Hepatocyte (in vitro differentiated cells): ENCODE measurements around the gene HRH3. TPM values are rescaled to one million over a fixed set of nuclear protein-coding genes. Genes with fewer than 3 reads are reported as not detected.

Source experiments
- DNase-seq: peaks from one replicate; pipeline ENCODE4 v3.0.0-alpha.2; 2016; ENCODE audit warnings: low spot score
- H2AFZ ChIP-seq: fragments of 200-600 bp; sonication (generic); 2 replicates; pipeline ENCODE4 v1.6.0; 2016; ENCODE audit warnings: antibody characterized with exemption, mild to moderate bottlenecking
- H3K27ac ChIP-seq: fragments of 200-600 bp; sonication (generic); 2 replicates; pipeline ENCODE4 v1.5.1; 2016; ENCODE audit warnings: mild to moderate bottlenecking
- H3K27me3 ChIP-seq: fragments of 200-600 bp; sonication (generic); 2 replicates; pipeline ENCODE4 v1.6.1; 2016
- H3K36me3 ChIP-seq: fragments of 200-600 bp; sonication (generic); replicated peaks from 2 replicates; pipeline ENCODE4 v1.5.1; 2016; ENCODE audit warnings: low read depth; ENCODE audit not compliant: insufficient read depth
- H3K4me1 ChIP-seq: fragments of 200-600 bp; sonication (generic); 2 replicates; pipeline ENCODE4 v1.5.1; 2016; ENCODE audit warnings: mild to moderate bottlenecking, moderate library complexity; ENCODE audit not compliant: insufficient read depth
- H3K4me2 ChIP-seq: fragments of 200-600 bp; sonication (generic); 2 replicates; pipeline ENCODE4 v1.6.0; 2016
- H3K4me3 ChIP-seq: fragments of 200-600 bp; sonication (generic); 2 replicates; pipeline ENCODE4 v1.5.1; 2016; ENCODE audit warnings: mild to moderate bottlenecking
- H3K79me2 ChIP-seq: fragments of 200-600 bp; sonication (generic); 2 replicates; pipeline ENCODE4 v1.6.0; 2017; ENCODE audit warnings: mild to moderate bottlenecking
- H3K9me2 ChIP-seq: fragments of 200-600 bp; sonication (generic); replicated peaks from 2 replicates; pipeline ENCODE4 v1.6.0; 2017; ENCODE audit warnings: mild to moderate bottlenecking; ENCODE audit not compliant: insufficient read depth
- H3K9me3 ChIP-seq: fragments of 200-600 bp; sonication (generic); 2 replicates; pipeline ENCODE4 v1.5.1; 2016; ENCODE audit warnings: low read depth, mild to moderate bottlenecking
- H4K20me1 ChIP-seq: fragments of 200-600 bp; sonication (generic); 2 replicates; pipeline ENCODE4 v1.6.0; 2016; ENCODE audit warnings: mild to moderate bottlenecking; ENCODE audit not compliant: insufficient read depth, poor library complexity, severe bottlenecking
- CTCF ChIP-seq: fragments of 200-600 bp; sonication (generic); IDR thresholded peaks from 2 replicates; pipeline ENCODE4 v1.5.1; 2016; ENCODE audit warnings: antibody characterized with exemption, mild to moderate bottlenecking; ENCODE audit not compliant: poor library complexity
- EZH2 ChIP-seq: fragments of 200-600 bp; sonication (generic); IDR thresholded peaks from 2 replicates; pipeline ENCODE4 v1.6.1; 2016; ENCODE audit warnings: antibody characterized with exemption, mild to moderate bottlenecking, borderline replicate concordance
- EZH2phosphoT487 ChIP-seq: fragments of 200-600 bp; sonication (generic); IDR thresholded peaks from one replicate; pipeline ENCODE4 v1.6.1; 2018; ENCODE audit warnings: antibody characterized with exemption, mild to moderate bottlenecking, low read depth, moderate library complexity; ENCODE audit not compliant: unreplicated experiment, severe bottlenecking
- WGBS: methylation state at CpG from one replicate; pipeline ENCODE4 v1.1.6; 2016; ENCODE audit warnings: low lambda C conversion rate; ENCODE audit errors: missing lambda C conversion rate; 5-methylcytosine and 5-hydroxymethylcytosine counted together
- polyA plus RNA-seq: library from polyadenylated mRNA; unstranded; fragments of >200 nt; fragmentation: Nextera tagmentation; extraction: Ambion mirVana; gene quantifications from 2 replicates; pipeline ENCODE4 v1.2.1, GENCODE V29; 2016
- total RNA-seq: library from RNA; depleted of rRNA; stranded (reverse); fragments of >200 nt; gene quantifications from 2 replicates; pipeline ENCODE4 v1.2.3, GENCODE V29; 2014

Gene HRH3
- total and polyA plus RNA-seq, 2 experiments from 2014 or later = not detected

- H2AFZ ChIP-seq = no peak overlapping the region
- TF ChIP-seq EZH2phosphoT487 (no peak), EZH2 (no peak), CTCF (no peak)
- no peak overlapping the region for H3K4me3 ChIP-seq
- no peaks in the 10 kb centered on the region for H3K79me2 ChIP-seq
- H4K20me1 ChIP-seq = no peaks in the 10 kb centered on the region
- WGBS = 82% methylated on average over 23 of the region's 24 CpGs
- no peak overlapping the region for H3K4me2 ChIP-seq
- no peaks in the 10 kb centered on the region for H3K9me2 ChIP-seq
- H3K36me3 ChIP-seq = no peaks in the 10 kb centered on the region
- no peaks in the 10 kb centered on the region for H3K9me3 ChIP-seq
- H3K4me1 ChIP-seq = no peaks in the 10 kb centered on the region
- DNase-seq = no peak
- peaks cover 26% of the 10 kb centered on the region for H3K27me3 ChIP-seq
- H3K27ac ChIP-seq = no peak overlapping the region
These were observed 6.9 kb upstream of the HRH3 start for GRCh38 chr20:62226707-62227590.

- Histone ChIP-seq H3K79me2 (no peaks in the 10 kb centered on the region), H4K20me1 (no peaks in the 10 kb centered on the region), H3K9me2 (no peaks in the 10 kb centered on the region), H3K4me1 (no peaks in the 10 kb centered on the region), H3K27ac (no peak overlapping the region), H3K4me3 (no peak overlapping the region), H3K36me3 (no peaks in the 10 kb centered on the region), H3K4me2 (no peak overlapping the region), H3K9me3 (no peaks in the 10 kb centered on the region), H3K27me3 (peaks cover 35% of the 10 kb centered on the region), H2AFZ (no peak overlapping the region)
- 85% methylated on average over 16 of the region's 17 CpGs for WGBS
- DNase-seq = no peak
- no peak for TF ChIP-seq EZH2phosphoT487
These were observed 6.0 kb upstream of the HRH3 start for GRCh38 chr20:62225820-62226635.

GRCh38 chr20:62225026-62225425 is 4.9 kb upstream of the HRH3 start:
- Histone ChIP-seq H3K79me2 (no peaks in the 10 kb centered on the region), H3K4me2 (no peak overlapping the region), H3K9me3 (no peaks in the 10 kb centered on the region), H3K4me1 (peaks cover 3% of the 10 kb centered on the region), H3K27ac (no peak overlapping the region), H2AFZ (no peak overlapping the region), H3K9me2 (no peaks in the 10 kb centered on the region), H3K36me3 (no peaks in the 10 kb centered on the region), H3K27me3 (peaks cover 43% of the 10 kb centered on the region), H4K20me1 (no peaks in the 10 kb centered on the region), H3K4me3 (no peak overlapping the region)
- no peak for TF ChIP-seq EZH2phosphoT487
- 90% methylated on average over 12 of the region's 13 CpGs for WGBS
- DNase-seq = no peak

- 72% methylated on average over 20 of the region's 21 CpGs for WGBS
- H3K4me3 ChIP-seq = no peak overlapping the region
These were observed 4.2 kb upstream of the HRH3 start for GRCh38 chr20:62224113-62224855.

More at GRCh38 chr20:62224113-62224855, 4.2 kb upstream of the HRH3 start:
- Histone ChIP-seq H2AFZ (no peak overlapping the region), H3K4me1 (peaks cover 3% of the 10 kb centered on the region), H3K4me2 (no peak overlapping the region), H3K9me3 (no peaks in the 10 kb centered on the region), H3K36me3 (no peaks in the 10 kb centered on the region), H3K9me2 (no peaks in the 10 kb centered on the region), H3K79me2 (no peaks in the 10 kb centered on the region), H4K20me1 (no peaks in the 10 kb centered on the region), H3K27me3 (peaks cover 46% of the 10 kb centered on the region), H3K27ac (no peak overlapping the region)
- TF ChIP-seq CTCF (no peak), EZH2 (no peak), EZH2phosphoT487 (no peak)
- DNase-seq = no peak
